Neural crest cell (in vitro differentiated cells): ENCODE data around the gene UBE2E1. TPM values are rescaled to one million over a fixed set of nuclear protein-coding genes. Genes with fewer than 3 reads are reported as not detected.

Experiments used
- DNase-seq: peaks from one replicate; pipeline ENCODE4 v3.0.0; 2021; ENCODE audit warnings: low read depth, mixed read lengths, low spot score
- H3K27ac Mint-ChIP-seq: one replicate; pipeline ENCODE4 v1.8.0; 2021; ENCODE audit warnings: mild to moderate bottlenecking, mixed read lengths; ENCODE audit not compliant: unreplicated experiment
- H3K27me3 Mint-ChIP-seq: 2 replicates; pipeline ENCODE4 v1.8.0; 2021; ENCODE audit warnings: low read depth, mild to moderate bottlenecking, mixed read lengths
- H3K36me3 Mint-ChIP-seq: 2 replicates; pipeline ENCODE4 v1.8.0; 2021; ENCODE audit warnings: low read depth, mild to moderate bottlenecking, mixed read lengths
- H3K4me1 Mint-ChIP-seq: 2 replicates; pipeline ENCODE4 v1.8.0; 2021; ENCODE audit warnings: mixed read lengths
- H3K4me3 Mint-ChIP-seq: one replicate; pipeline ENCODE4 v1.8.0; 2021; ENCODE audit warnings: mild to moderate bottlenecking, mixed read lengths
- H3K9me3 Mint-ChIP-seq: 2 replicates; pipeline ENCODE4 v1.8.0; 2021; ENCODE audit warnings: mixed read lengths
- CTCF ChIP-seq: fragments of 200-600 bp; sonication (generic); conservative IDR thresholded peaks from 2 replicates; pipeline ENCODE4 v1.5.0; 2021; ENCODE audit warnings: antibody characterized with exemption, mild to moderate bottlenecking
- total RNA-seq: library from RNA; stranded (reverse); gene quantifications from 2 replicates; pipeline ENCODE4 v1.2.1, GENCODE V29; 2021

UBE2E1 gene
- total RNA-seq, 1 donor from 2014 or later = 86.2 TPM

- no peak overlapping the region for H3K27ac Mint-ChIP-seq
- peak; percentile 23 for TF ChIP-seq CTCF
These were observed 28.5 kb downstream of the UBE2E1 start for GRCh38 chr3:23834082-23834870.

GRCh38 chr3:23835087-23835486 is 29.3 kb downstream of the UBE2E1 start:
- Mint-ChIP-seq H3K27ac (no peak overlapping the region), H3K4me1 (peaks cover 39% of the 10 kb centered on the region)

More at GRCh38 chr3:23834082-23834870, 28.5 kb downstream of the UBE2E1 start:
- Mint-ChIP-seq H3K4me3 (no peak overlapping the region), H3K36me3 (no peaks in the 10 kb centered on the region), H3K27me3 (no peaks in the 10 kb centered on the region), H3K4me1 (peaks cover 40% of the 10 kb centered on the region), H3K9me3 (no peaks in the 10 kb centered on the region)
- DNase-seq = no peak

GRCh38 chr3:23835802-23836201 is 30.0 kb downstream of the UBE2E1 start:
- Mint-ChIP-seq H3K9me3 (no peaks in the 10 kb centered on the region), H3K27me3 (no peaks in the 10 kb centered on the region), H3K27ac (no peak overlapping the region), H3K4me3 (no peak overlapping the region), H3K4me1 (peaks cover 39% of the 10 kb centered on the region), H3K36me3 (no peaks in the 10 kb centered on the region)
- TF ChIP-seq CTCF = no peak
- DNase-seq = no peak

More at GRCh38 chr3:23835087-23835486, 29.3 kb downstream of the UBE2E1 start:
- H3K9me3 Mint-ChIP-seq = no peaks in the 10 kb centered on the region
- no peaks in the 10 kb centered on the region for H3K36me3 Mint-ChIP-seq
- H3K4me3 Mint-ChIP-seq = no peak overlapping the region
- no peak for TF ChIP-seq CTCF
- H3K27me3 Mint-ChIP-seq = no peaks in the 10 kb centered on the region
- no peak for DNase-seq

GRCh38 chr3:23836536-23837230 is 30.9 kb downstream of the UBE2E1 start:
- Mint-ChIP-seq H3K36me3 (no peaks in the 10 kb centered on the region), H3K9me3 (no peaks in the 10 kb centered on the region), H3K4me1 (peaks cover 43% of the 10 kb centered on the region), H3K27me3 (no peaks in the 10 kb centered on the region), H3K4me3 (no peak overlapping the region), H3K27ac (no peak overlapping the region)
- no peak for TF ChIP-seq CTCF
- DNase-seq = no peak

GRCh38 chr3:23837286-23837685 is 31.5 kb downstream of the UBE2E1 start:
- no peak for DNase-seq
- no peak overlapping the region for H3K27ac Mint-ChIP-seq
- TF ChIP-seq CTCF = no peak
- H3K4me1 Mint-ChIP-seq = peaks cover 46% of the 10 kb centered on the region
- H3K36me3 Mint-ChIP-seq = no peaks in the 10 kb centered on the region
- no peak overlapping the region for H3K4me3 Mint-ChIP-seq
- no peaks in the 10 kb centered on the region for H3K9me3 Mint-ChIP-seq
- no peaks in the 10 kb centered on the region for H3K27me3 Mint-ChIP-seq
